Measurements from ENCODE around the gene PHKA1.

GRCh38 chrX:72694170-72694569, 19.9 kb downstream of the PHKA1 start:
- no peak for TF ChIP-seq CTCF (IDR thresholded peaks at IDR 0.05; ENCODE audit: poor library complexity)
- TF ChIP-seq EZH2 (IDR thresholded peaks at IDR 0.05; ENCODE audit: borderline replicate concordance), result no peak
- no peak for TF ChIP-seq EZH2phosphoT487 (IDR thresholded peaks at IDR 0.05; ENCODE audit: low read depth, severe bottlenecking, unreplicated experiment)

Measured in hepatocyte (in vitro differentiated cells).